Mesenchymal stem cell (in vitro differentiated cells and primary cell): ENCODE results near the gene SPINT2.
A peak's percentile ranks its signal among the peaks of the same experiment; 100 is the strongest.

ENCODE experiments used
- DNase-seq: peaks from one replicate; pipeline ENCODE4 v3.0.0-alpha.2; 2013
- H2AFZ ChIP-seq: one replicate; pipeline ENCODE4 v1.6.1; 2013; ENCODE audit warnings: low read depth, mild to moderate bottlenecking, control low read depth, inconsistent platforms, low read length, moderate library complexity
- H2AK5ac ChIP-seq: 2 replicates; pipeline ENCODE4 v1.6.1; 2013; ENCODE audit warnings: low read length, moderate library complexity, mild to moderate bottlenecking, inconsistent platforms; ENCODE audit not compliant: severe bottlenecking
- H2BK120ac ChIP-seq: one replicate; pipeline ENCODE4 v1.6.1; 2013; ENCODE audit warnings: low read depth, mild to moderate bottlenecking, inconsistent platforms, low read length, moderate library complexity
- H2BK12ac ChIP-seq, 2 experiments: one replicate each; pipeline ENCODE4 v1.6.1; 2013; ENCODE audit warnings: inconsistent platforms in 2 of 2, low read length in 2 of 2, mild to moderate bottlenecking in 2 of 2, moderate library complexity in 2 of 2, control low read depth in 1 of 2
- H2BK15ac ChIP-seq: one replicate; pipeline ENCODE4 v1.6.1; 2013; ENCODE audit warnings: mild to moderate bottlenecking, low read depth, inconsistent platforms; ENCODE audit not compliant: poor library complexity, severe bottlenecking
- H2BK5ac ChIP-seq: 2 replicates; pipeline ENCODE4 v1.6.1; 2013; ENCODE audit warnings: low read depth, mild to moderate bottlenecking, low read length, control low read depth, inconsistent platforms; ENCODE audit not compliant: poor library complexity, severe bottlenecking
- H3K14ac ChIP-seq, 2 experiments: one replicate each; pipeline ENCODE4 v1.6.1; 2013; ENCODE audit warnings: inconsistent platforms in 2 of 2, low read length in 2 of 2, control low read depth in 1 of 2, mild to moderate bottlenecking in 1 of 2, moderate library complexity in 1 of 2
- H3K18ac ChIP-seq, 2 experiments: one replicate each; pipeline ENCODE4 v1.6.1; 2013; ENCODE audit warnings: inconsistent platforms in 2 of 2, low read length in 2 of 2, control low read depth in 1 of 2, low read depth in 1 of 2, mild to moderate bottlenecking in 1 of 2
- H3K23ac ChIP-seq, 2 experiments: one replicate each; pipeline ENCODE4 v1.6.1; 2013; ENCODE audit warnings: inconsistent platforms in 2 of 2, low read length in 2 of 2, mild to moderate bottlenecking in 2 of 2, moderate library complexity in 2 of 2, control low read depth in 1 of 2
- H3K27ac ChIP-seq: 2 replicates; pipeline ENCODE4 v1.5.1; 2013; ENCODE audit warnings: mild to moderate bottlenecking, moderate library complexity, low read length, control low read depth, inconsistent platforms; ENCODE audit not compliant: poor library complexity, severe bottlenecking
- H3K27me3 ChIP-seq, 2 experiments: 2 replicates each; pipeline versions ENCODE4 v1.6.1 to v1.7.0; 2013; ENCODE audit warnings: low read length in 2 of 2, mild to moderate bottlenecking in 2 of 2, moderate library complexity in 2 of 2, control low read depth in 1 of 2, inconsistent platforms in 1 of 2; ENCODE audit not compliant: control insufficient read depth in 1 of 2, insufficient read depth in 1 of 2
- H3K36me3 ChIP-seq, 2 experiments: 2 replicates each; pipeline versions ENCODE4 v1.6.1 to v1.7.0; 2013; ENCODE audit warnings: low read length in 2 of 2, control low read depth in 1 of 2, inconsistent platforms in 1 of 2, low read depth in 1 of 2, mild to moderate bottlenecking in 1 of 2; ENCODE audit not compliant: insufficient read depth in 2 of 2, control insufficient read depth in 1 of 2
- H3K4ac ChIP-seq, 2 experiments: one replicate each; pipeline ENCODE4 v1.6.1; 2013; ENCODE audit warnings: inconsistent platforms in 2 of 2, low read length in 2 of 2, mild to moderate bottlenecking in 2 of 2, moderate library complexity in 2 of 2, control low read depth in 1 of 2, low read depth in 1 of 2
- H3K4me1 ChIP-seq: 2 replicates; pipeline ENCODE4 v1.6.1; 2013; ENCODE audit warnings: low read depth, low read length, control low read depth; ENCODE audit not compliant: control insufficient read depth, insufficient read depth
- H3K4me2 ChIP-seq: 2 replicates; pipeline ENCODE4 v1.6.1; 2013; ENCODE audit warnings: low read length, mild to moderate bottlenecking, inconsistent platforms; ENCODE audit not compliant: poor library complexity, severe bottlenecking
- H3K4me3 ChIP-seq, 2 experiments: 2 replicates each; pipeline versions ENCODE4 v1.5.1 to v1.7.0; 2013; ENCODE audit warnings: low read length in 2 of 2, mild to moderate bottlenecking in 2 of 2, control low read depth in 1 of 2, low read depth in 1 of 2; ENCODE audit not compliant: insufficient read depth in 1 of 2
- H3K79me1 ChIP-seq: replicated peaks from 2 replicates; pipeline ENCODE4 v1.6.1; 2013; ENCODE audit warnings: mild to moderate bottlenecking, control low read depth, low read length, inconsistent platforms; ENCODE audit not compliant: poor library complexity, severe bottlenecking
- H3K9ac ChIP-seq: 2 replicates; pipeline ENCODE4 v1.7.0; 2013; ENCODE audit warnings: mild to moderate bottlenecking, low read length, moderate library complexity
- H3K9me3 ChIP-seq: 2 replicates; pipeline ENCODE4 v1.7.0; 2013; ENCODE audit warnings: mild to moderate bottlenecking, low read length; ENCODE audit not compliant: control insufficient read depth
- H4K8ac ChIP-seq: one replicate; pipeline ENCODE4 v1.6.1; 2013; ENCODE audit warnings: inconsistent platforms, mild to moderate bottlenecking, low read length, moderate library complexity
- H4K91ac ChIP-seq: one replicate; pipeline ENCODE4 v1.6.1; 2013; ENCODE audit warnings: mild to moderate bottlenecking, low read length, inconsistent platforms
- WGBS: methylation state at CpG from one replicate; pipeline ENCODE4 v1.1.7; 2013; ENCODE audit warnings: mixed read lengths; 5-methylcytosine and 5-hydroxymethylcytosine counted together

The SPINT2 gene

GRCh38 chr19:38307076-38307475 lies 42.7 kb downstream of the SPINT2 start:
- Histone ChIP-seq H3K27me3 (no peaks in the 10 kb centered on the region), H3K27ac (no peak overlapping the region), H2AK5ac (no peak overlapping the region), H2AFZ (no peak overlapping the region), H2BK5ac (no peak overlapping the region), H2BK15ac (no peak overlapping the region), H4K8ac (no peak overlapping the region), H2BK120ac (no peak overlapping the region), H3K4me3 (no peak overlapping the region), H3K23ac (no peak overlapping the region), H3K9ac (no peak overlapping the region), H3K36me3 (peaks cover 15 to 63% of the 10 kb centered on the region in 2 experiments), H3K9me3 (no peaks in the 10 kb centered on the region), H3K18ac (no peak overlapping the region), H3K14ac (no peak overlapping the region), H3K4me1 (peaks cover 22% of the 10 kb centered on the region), H4K91ac (no peak overlapping the region), H3K4ac (no peak overlapping the region), H3K79me1 (peaks cover 17% of the 10 kb centered on the region), H3K4me2 (no peak overlapping the region), H2BK12ac (no peak overlapping the region)
- no peak for DNase-seq
- WGBS = 91% methylated on average over 4 of the region's 4 CpGs

- no peak overlapping the region for H2AK5ac ChIP-seq
- no peak overlapping the region for H3K18ac ChIP-seq
- no peak overlapping the region for H2AFZ ChIP-seq
- 97% methylated on average over 8 of the region's 8 CpGs for WGBS
- H3K4me3 ChIP-seq = no peak overlapping the region
- no peak overlapping the region for H3K14ac ChIP-seq
- no peaks in the 10 kb centered on the region for H3K27me3 ChIP-seq
- H3K9ac ChIP-seq = no peak overlapping the region
- peaks cover 15 to 62% of the 10 kb centered on the region in 2 experiments for H3K36me3 ChIP-seq
- no peaks in the 10 kb centered on the region for H3K9me3 ChIP-seq
- no peak overlapping the region for H4K8ac ChIP-seq
- peaks cover 22% of the 10 kb centered on the region for H3K4me1 ChIP-seq
- H2BK15ac ChIP-seq = peak overlapping the region; percentile 33
- no peak overlapping the region for H4K91ac ChIP-seq
- H2BK120ac ChIP-seq = no peak overlapping the region
- no peak overlapping the region for H2BK5ac ChIP-seq
- no peak overlapping the region for H2BK12ac ChIP-seq
- no peak for DNase-seq
- H3K79me1 ChIP-seq = peaks cover 21% of the 10 kb centered on the region
- no peak overlapping the region for H3K4ac ChIP-seq
- no peak overlapping the region for H3K27ac ChIP-seq
- H3K23ac ChIP-seq = no peak overlapping the region
- no peak overlapping the region for H3K4me2 ChIP-seq
Measured at GRCh38 chr19:38307597-38307996, 43.2 kb downstream of the SPINT2 start.

GRCh38 chr19:38308006-38308766 lies 43.8 kb downstream of the SPINT2 start:
- Histone ChIP-seq H3K4me3 (no peak overlapping the region), H3K18ac (no peak overlapping the region)
- WGBS = 97% methylated on average over 12 of the region's 12 CpGs

GRCh38 chr19:38308926-38309614 lies 44.7 kb downstream of the SPINT2 start:
- peaks cover 15 to 55% of the 10 kb centered on the region in 2 experiments for H3K36me3 ChIP-seq
- H2BK15ac ChIP-seq = no peak overlapping the region
- H3K4me1 ChIP-seq = peaks cover 16% of the 10 kb centered on the region
- peaks cover 22% of the 10 kb centered on the region for H3K79me1 ChIP-seq
- no peak overlapping the region for H3K27ac ChIP-seq
- H4K8ac ChIP-seq = no peak overlapping the region
- H3K9ac ChIP-seq = no peak overlapping the region
- no peak overlapping the region for H2BK120ac ChIP-seq
- H3K23ac ChIP-seq = no peak overlapping the region
- H2BK5ac ChIP-seq = no peak overlapping the region
- H3K4me3 ChIP-seq = no peak overlapping the region
- H2AK5ac ChIP-seq = no peak overlapping the region
- no peaks in the 10 kb centered on the region for H3K27me3 ChIP-seq
- DNase-seq = no peak
- H2BK12ac ChIP-seq = no peak overlapping the region
- H2AFZ ChIP-seq = no peak overlapping the region
- no peak overlapping the region for H3K4me2 ChIP-seq
- no peaks in the 10 kb centered on the region for H3K9me3 ChIP-seq
- no peak overlapping the region for H3K14ac ChIP-seq
- no peak overlapping the region for H3K4ac ChIP-seq
- WGBS = 94% methylated on average over 19 of the region's 24 CpGs
- no peak overlapping the region for H3K18ac ChIP-seq
- H4K91ac ChIP-seq = no peak overlapping the region

More at GRCh38 chr19:38308006-38308766, 43.8 kb downstream of the SPINT2 start:
- Histone ChIP-seq H2AFZ (no peak overlapping the region), H2BK120ac (no peak overlapping the region), H3K4ac (no peak overlapping the region), H3K36me3 (peaks cover 15 to 60% of the 10 kb centered on the region in 2 experiments), H3K4me1 (peaks cover 22% of the 10 kb centered on the region), H3K14ac (no peak overlapping the region), H3K27me3 (no peaks in the 10 kb centered on the region), H3K27ac (no peak overlapping the region), H3K23ac (no peak overlapping the region), H2BK5ac (no peak overlapping the region), H3K9ac (no peak overlapping the region), H4K8ac (no peak overlapping the region), H3K79me1 (peaks cover 22% of the 10 kb centered on the region), H3K9me3 (no peaks in the 10 kb centered on the region), H3K4me2 (no peak overlapping the region), H4K91ac (no peak overlapping the region), H2BK15ac (peak overlapping the region; percentile 33), H2BK12ac (no peak overlapping the region), H2AK5ac (no peak overlapping the region)
- no peak for DNase-seq
